DLD1 (cell line): ENCODE measurements around the gene NPY4R.
"Not testable (repeated sequence)": the region's sequence is repeated elsewhere in the genome, so short reads cannot be mapped to it uniquely, and the experiment has no call there.

Experiments used
- in situ Hi-C: cut with HindIII; loops from 2 replicates; pipeline ENCODE4 v1.10.0; 2017; ENCODE audit warnings: low sequenced_read_pairs

NPY4R gene, protein sequence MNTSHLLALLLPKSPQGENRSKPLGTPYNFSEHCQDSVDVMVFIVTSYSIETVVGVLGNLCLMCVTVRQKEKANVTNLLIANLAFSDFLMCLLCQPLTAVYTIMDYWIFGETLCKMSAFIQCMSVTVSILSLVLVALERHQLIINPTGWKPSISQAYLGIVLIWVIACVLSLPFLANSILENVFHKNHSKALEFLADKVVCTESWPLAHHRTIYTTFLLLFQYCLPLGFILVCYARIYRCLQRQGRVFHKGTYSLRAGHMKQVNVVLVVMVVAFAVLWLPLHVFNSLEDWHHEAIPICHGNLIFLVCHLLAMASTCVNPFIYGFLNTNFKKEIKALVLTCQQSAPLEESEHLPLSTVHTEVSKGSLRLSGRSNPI

DNA sequence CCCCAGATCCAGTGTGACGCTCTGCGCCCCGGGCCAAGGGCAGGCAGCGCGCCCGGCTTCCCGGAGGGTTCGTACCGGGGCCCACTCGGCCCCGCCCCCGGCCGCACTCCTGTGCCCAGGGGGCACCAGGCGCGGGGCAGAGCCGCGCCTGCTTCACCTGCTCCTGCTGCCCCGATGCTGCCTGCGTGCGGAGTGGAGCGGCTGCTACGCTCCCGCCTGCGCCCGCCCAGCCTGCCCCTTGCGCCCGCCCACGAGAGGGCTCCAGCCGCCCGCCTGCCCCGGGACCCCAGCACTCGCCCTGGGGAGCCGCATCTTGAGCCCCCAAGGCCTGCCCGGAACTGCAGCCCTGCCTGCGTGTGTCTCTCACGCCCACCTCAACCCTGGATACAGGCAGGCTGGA, at the start of gene NPY4R:
NPY4R (minus strand) TSS at position 194 of the 400 bp plus-strand sequence. CDS start 3,323 bp downstream, outside the sequence.
- in situ Hi-C loops: not testable (repeated sequence)

DNA sequence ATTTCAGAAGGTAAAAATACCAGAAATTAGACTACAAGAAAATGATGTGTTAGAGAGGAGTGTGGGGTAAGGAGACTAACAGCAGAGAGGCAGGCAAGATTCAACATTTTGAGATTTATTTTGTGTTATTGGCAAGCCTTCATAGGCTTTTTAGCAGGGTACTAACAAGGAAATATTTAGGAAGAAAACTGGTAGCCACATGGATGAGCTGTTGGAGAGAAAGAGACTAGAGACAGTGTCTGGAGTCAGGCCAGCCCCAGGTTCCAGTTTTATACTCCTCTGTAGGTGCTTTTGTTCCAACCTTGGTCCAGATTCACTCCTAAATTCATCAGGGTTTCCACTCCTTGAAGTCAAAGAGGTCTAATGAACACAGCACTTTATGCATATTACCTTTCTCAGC, 49.6 kb upstream of the NPY4R start:
- in situ Hi-C loops: no loop called here

- in situ Hi-C loops: no loop called here
Observed at GRCh38 chr10:46514899-46515298, 49.1 kb upstream of the NPY4R start.

GRCh38 chr10:46514431-46514861, 48.7 kb upstream of the NPY4R start:
- in situ Hi-C loops: no loop called here

DNA sequence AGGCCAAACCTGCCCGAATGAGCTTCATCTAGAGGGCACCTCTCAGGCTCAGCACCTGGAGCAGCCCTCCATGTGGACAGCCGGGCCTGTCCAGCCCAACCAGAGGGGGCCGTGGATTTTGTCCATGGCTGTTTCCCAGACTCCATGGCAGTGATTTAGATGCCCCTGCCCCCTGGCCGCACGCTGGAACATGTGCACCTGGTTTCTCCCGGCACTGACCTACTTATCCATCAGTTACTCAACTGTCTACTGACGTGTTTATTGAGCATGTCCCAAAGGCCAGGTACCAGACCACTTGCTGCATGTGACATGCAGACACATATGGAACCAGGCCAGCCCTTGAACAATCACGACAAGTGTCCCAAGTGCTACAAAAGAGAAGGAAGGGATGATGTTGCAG, 47.6 kb upstream of the NPY4R start:
- in situ Hi-C loops: not testable (repeated sequence)

DNA sequence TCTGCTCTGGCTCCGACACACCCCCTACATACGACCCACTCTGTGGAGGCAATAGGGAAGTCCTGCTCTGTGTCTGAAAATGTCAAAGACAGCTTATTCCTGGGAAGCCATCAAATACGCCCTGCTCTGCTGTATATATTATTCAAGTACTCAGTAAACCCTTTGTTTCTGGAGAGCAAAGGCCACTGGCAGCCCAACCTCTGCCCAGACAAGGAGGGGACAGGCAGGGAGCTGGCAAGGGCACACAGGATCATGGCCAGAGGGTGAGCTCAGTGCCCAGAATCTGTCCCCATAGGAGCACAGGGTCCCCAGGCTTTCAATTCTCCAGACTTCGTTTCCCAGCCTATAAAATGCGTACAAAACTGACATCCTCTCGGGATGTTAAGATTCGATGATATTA, 47.0 kb upstream of the NPY4R start:
- in situ Hi-C loops: not testable (repeated sequence)

- in situ Hi-C loops: not testable (repeated sequence)
Observed at GRCh38 chr10:46512002-46512401, 46.2 kb upstream of the NPY4R start.

DNA sequence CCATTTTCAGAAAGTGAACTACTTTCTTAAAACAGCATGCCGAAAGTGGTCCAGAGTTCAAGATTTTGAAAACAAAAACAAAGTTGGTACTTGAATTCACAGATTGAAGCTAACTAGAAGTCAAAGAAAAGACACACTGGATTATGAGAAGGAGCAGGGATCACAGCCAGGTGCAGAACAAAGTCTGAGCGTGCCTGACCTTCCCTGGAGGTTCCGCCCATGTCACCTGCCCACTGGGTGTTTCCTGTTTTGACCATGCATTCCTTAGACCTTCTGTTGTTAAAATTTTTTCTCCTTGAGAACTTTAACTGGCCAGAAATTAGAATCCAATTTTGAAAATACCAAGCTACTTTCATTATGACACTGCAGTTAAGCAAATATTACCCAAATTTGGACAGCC, 34.2 kb upstream of the NPY4R start:
- in situ Hi-C loops: not testable (repeated sequence)

DNA sequence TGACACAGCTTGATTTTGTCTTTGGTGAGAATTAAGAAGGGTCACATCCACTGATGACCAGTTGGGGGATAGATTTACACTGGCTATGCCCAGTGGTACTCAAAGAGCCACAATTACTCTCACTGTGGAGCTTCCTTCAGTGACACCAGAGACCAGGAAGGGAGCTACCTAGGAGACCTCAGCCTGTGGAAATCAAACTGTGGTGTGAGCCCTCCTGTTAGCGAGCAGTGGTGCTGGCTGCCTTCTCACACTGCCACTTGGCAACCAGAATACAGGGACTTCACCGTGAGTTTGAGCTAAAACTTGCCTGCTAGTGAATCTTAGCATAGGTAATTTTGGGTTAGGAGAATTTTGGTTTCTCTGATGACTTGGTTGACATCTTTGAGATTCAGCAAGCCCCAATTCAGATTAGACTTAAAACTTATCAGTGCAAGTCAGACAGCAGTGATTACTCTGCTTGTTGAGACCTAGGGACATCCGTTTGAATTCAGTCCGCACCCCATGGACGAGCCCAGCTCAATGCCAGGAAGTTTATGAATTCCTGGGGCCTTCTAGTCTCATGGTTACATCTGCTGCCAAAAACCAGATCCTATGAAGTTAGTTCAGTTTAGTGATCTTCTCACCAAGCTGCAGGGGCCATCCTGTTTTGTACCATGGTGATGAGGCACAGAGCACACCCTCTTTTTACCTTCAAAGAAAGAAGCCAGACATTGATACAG, 33.4 kb upstream of the NPY4R start:
- in situ Hi-C loops: not testable (repeated sequence)

DNA sequence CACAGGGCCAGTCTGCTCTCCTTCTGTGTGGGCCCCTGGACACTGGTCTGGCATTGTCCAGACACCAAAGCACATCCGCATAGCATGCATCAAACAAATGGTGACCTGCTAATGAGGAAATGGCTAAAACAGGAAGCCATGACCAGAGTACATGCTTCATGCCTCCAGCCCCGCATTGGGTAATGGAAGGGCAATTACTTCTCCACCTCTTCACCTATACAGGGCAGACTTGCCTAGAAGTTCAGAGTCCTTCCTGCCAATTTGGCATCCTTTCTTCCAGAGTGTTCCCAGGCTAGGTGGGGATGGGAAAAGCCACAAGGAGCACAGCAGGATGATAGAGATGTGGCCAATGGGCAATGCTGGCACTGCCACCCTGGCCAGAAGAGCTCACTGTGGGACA, 32.1 kb upstream of the NPY4R start:
- in situ Hi-C loops: not testable (repeated sequence)

DNA sequence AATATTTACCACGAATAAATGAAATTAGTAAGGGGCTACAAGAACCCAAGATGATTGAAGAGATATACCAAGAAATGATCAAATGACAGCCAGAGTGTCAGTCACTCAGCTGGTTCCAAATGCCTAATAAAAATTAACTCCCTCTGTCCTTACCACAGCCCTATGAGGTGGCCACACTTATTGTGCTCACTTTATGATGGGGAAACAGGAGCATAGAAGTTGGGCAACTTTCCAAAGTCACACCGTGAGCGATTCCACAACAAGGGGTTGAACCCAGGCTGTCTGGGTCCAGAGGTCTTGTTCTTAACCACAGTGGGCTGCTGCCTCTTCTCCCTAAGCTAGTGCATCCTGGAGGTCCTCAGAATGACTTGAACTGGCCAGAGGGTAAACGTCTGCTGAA, 31.6 kb upstream of the NPY4R start:
- in situ Hi-C loops: not testable (repeated sequence)

GRCh38 chr10:46491364-46492114, 25.8 kb upstream of the NPY4R start:
- in situ Hi-C loops: not testable (repeated sequence)

GRCh38 chr10:46490285-46490684, 24.5 kb upstream of the NPY4R start:
- in situ Hi-C loops: not testable (repeated sequence)

GRCh38 chr10:46486459-46486858, 20.7 kb upstream of the NPY4R start:
- in situ Hi-C loops: not testable (repeated sequence)

DNA sequence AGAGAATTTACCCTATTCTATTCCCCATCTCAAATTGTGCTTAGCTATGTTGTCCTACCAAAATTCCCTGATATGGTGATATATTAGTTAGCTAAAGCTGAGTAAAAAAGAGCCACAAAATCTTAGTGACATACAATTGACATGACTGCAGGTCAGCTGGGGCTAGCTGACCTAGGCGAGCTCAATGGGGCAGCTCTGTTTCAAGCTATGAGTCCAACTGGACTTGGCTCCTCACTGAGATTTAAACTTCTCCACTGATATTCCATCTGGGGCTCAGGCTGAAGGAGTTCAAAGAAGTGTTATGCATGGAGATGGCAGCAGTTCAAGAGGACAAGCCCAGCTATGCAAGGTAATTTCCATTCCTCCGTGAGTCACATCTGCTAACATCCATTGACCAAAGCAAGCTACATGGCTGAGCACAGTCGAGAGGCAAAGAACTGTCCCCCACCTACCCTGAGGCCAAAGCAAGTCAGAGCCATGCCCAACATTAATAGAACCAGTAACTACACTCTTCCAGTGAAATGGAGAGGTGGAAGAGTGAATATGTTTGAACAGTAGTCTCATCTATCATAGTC, 9.1 kb upstream of the NPY4R start:
- in situ Hi-C loops: not testable (repeated sequence)

- in situ Hi-C loops: not testable (repeated sequence)
Observed at GRCh38 chr10:46473758-46474157, 8.0 kb upstream of the NPY4R start.

GRCh38 chr10:46470134-46470533, 4.4 kb upstream of the NPY4R start:
- in situ Hi-C loops: not testable (repeated sequence)

GRCh38 chr10:46468119-46468809, 2.5 kb upstream of the NPY4R start:
- in situ Hi-C loops: not testable (repeated sequence)

- in situ Hi-C loops: not testable (repeated sequence)
Observed at GRCh38 chr10:46463608-46464007, 2.1 kb downstream of the NPY4R start.

- in situ Hi-C loops: not testable (repeated sequence)
Observed at GRCh38 chr10:46462276-46462675, 3.5 kb downstream of the NPY4R start.
